Esophagus squamous epithelium (tissue), 5 donors: Measurements from ENCODE around the gene TMC1. TPM values are rescaled to one million over a fixed set of nuclear protein-coding genes. Genes with fewer than 3 reads are reported as not detected.

Experiments
- DNase-seq: peaks from one replicate; lab custom pipeline; 2025; lab: John Stamatoyannopoulos, UW
- H3K27ac ChIP-seq, 4 donors: fragments of 200-600 bp; sonication (generic); one replicate each; pipeline ENCODE4 v1.5.1; 2016 to 2019; ENCODE audit warnings: mild to moderate bottlenecking in 1 of 4
- H3K27me3 ChIP-seq, 4 donors: fragments of 200-600 bp; sonication (generic); 1 replicate in 3 of 4; 2 replicates in 1 of 4; pipeline versions ENCODE4 v1.5.1 to v1.6.0; 2017 to 2021; ENCODE audit warnings: antibody characterized with exemption in 1 of 4
- H3K36me3 ChIP-seq, 3 donors: fragments of 200-600 bp; sonication (generic); one replicate each; pipeline ENCODE4 v1.5.1; 2016 to 2019
- H3K4me1 ChIP-seq, 3 donors: fragments of 200-600 bp; sonication (generic); one replicate each; pipeline ENCODE4 v1.5.1; 2017 to 2019
- H3K4me3 ChIP-seq, 4 donors: fragments of 200-600 bp; sonication (generic); 1 replicate in 3 of 4; 2 replicates in 1 of 4; pipeline ENCODE4 v1.5.1; 2016 to 2019; ENCODE audit warnings: mild to moderate bottlenecking in 2 of 4, moderate library complexity in 1 of 4
- H3K9me3 ChIP-seq, 3 donors: fragments of 200-600 bp; sonication (generic); one replicate each; pipeline ENCODE4 v1.5.1; 2016 to 2019
- CTCF ChIP-seq, 6 experiments: fragments of 450-650 bp in 4 of 6; fragments of 200-600 bp in 2 of 6; sonication (generic) in 2 of 6; IDR thresholded peaks; one replicate each; pipeline ENCODE4 v1.5.1; 2016 to 2019; ENCODE audit warnings: antibody characterized with exemption in 6 of 6, mild to moderate bottlenecking in 4 of 6, moderate library complexity in 4 of 6
- POLR2A ChIP-seq, 4 donors: fragments of 450-650 bp; IDR thresholded peaks; one replicate each; pipeline ENCODE4 v1.6.1; 2017; ENCODE audit warnings: antibody characterized with exemption in 4 of 4, mild to moderate bottlenecking in 4 of 4, moderate library complexity in 3 of 4
- WGBS, 2 donors: methylation state at CpG; one replicate each; pipeline ENCODE4 v1.1.5; 2018; 5-methylcytosine and 5-hydroxymethylcytosine counted together
- intact Hi-C: fragments of 100-400 bp; cut with DNase I; formaldehyde crosslinking; loops from one replicate; pipeline ENCODE4 v1.15.0; 2022
- total RNA-seq, 4 donors: library from RNA; depleted of rRNA; stranded (reverse); fragments of >200 nt; gene quantifications; one replicate each; pipeline ENCODE4 v1.1.0, GENCODE V29; 2016
- donor health status: DM: yes; HTN: yes; CAD: no.

Gene TMC1
- total RNA-seq, 4 donors from 2014 or later = 1.1 to 3.1 (median 1.5) TPM; not detected in 1

- Histone ChIP-seq H3K27me3 (no peaks in the 10 kb centered on the region), H3K27ac (no peak overlapping the region), H3K4me1 (no peaks in the 10 kb centered on the region), H3K9me3 (no peaks in the 10 kb centered on the region), H3K4me3 (no peak overlapping the region), H3K36me3 (no peaks in the 10 kb centered on the region)
- intact Hi-C loops = no loop called here
- TF ChIP-seq CTCF (IDR thresholded peaks at IDR 0.05) (no peak), POLR2A (IDR thresholded peaks at IDR 0.05) (no peak)
- DNase-seq = no peak
Measured at GRCh38 chr9:72696511-72696910, 175.1 kb downstream of the TMC1 start.

- no peaks in the 10 kb centered on the region for H3K9me3 ChIP-seq
- no peak for TF ChIP-seq CTCF (IDR thresholded peaks at IDR 0.05)
- no peak for TF ChIP-seq POLR2A (IDR thresholded peaks at IDR 0.05)
- 91 to 94% methylated on average over 3 of the region's 3 CpGs for WGBS, 2 donors
- H3K4me3 ChIP-seq = no peak overlapping the region
- no peak for DNase-seq
- H3K27ac ChIP-seq = no peak overlapping the region
- no peaks in the 10 kb centered on the region for H3K27me3 ChIP-seq
- no peaks in the 10 kb centered on the region for H3K36me3 ChIP-seq
- intact Hi-C loops = no loop called here
- H3K4me1 ChIP-seq = no peaks in the 10 kb centered on the region
Measured at GRCh38 chr9:72701510-72701909, 180.1 kb downstream of the TMC1 start.

- WGBS, 2 donors = 67 to 74% methylated on average over 4 of the region's 4 CpGs
- no peaks in the 10 kb centered on the region for H3K27me3 ChIP-seq
- H3K4me1 ChIP-seq = no peaks in the 10 kb centered on the region
- no peaks in the 10 kb centered on the region for H3K9me3 ChIP-seq
- intact Hi-C loops = no loop called here
- no peak for DNase-seq
- H3K4me3 ChIP-seq = no peak overlapping the region
- H3K27ac ChIP-seq = no peak overlapping the region
- no peak for TF ChIP-seq POLR2A (IDR thresholded peaks at IDR 0.05)
- TF ChIP-seq CTCF (IDR thresholded peaks at IDR 0.05) = no peak
- H3K36me3 ChIP-seq = no peaks in the 10 kb centered on the region
Measured at GRCh38 chr9:72703574-72703973, 182.2 kb downstream of the TMC1 start.

- Histone ChIP-seq H3K27ac (no peak overlapping the region), H3K27me3 (no peaks in the 10 kb centered on the region), H3K4me1 (no peaks in the 10 kb centered on the region), H3K4me3 (no peak overlapping the region), H3K9me3 (no peaks in the 10 kb centered on the region), H3K36me3 (no peaks in the 10 kb centered on the region)
- no peak for DNase-seq
- WGBS, 2 donors = 62 to 90% methylated on average over 1 of the region's 1 CpG
- intact Hi-C loops = no loop called here
- TF ChIP-seq POLR2A (IDR thresholded peaks at IDR 0.05) (no peak), CTCF (IDR thresholded peaks at IDR 0.05) (no peak)
Measured at GRCh38 chr9:72704688-72705375, 183.4 kb downstream of the TMC1 start.

- no peak overlapping the region for H3K27ac ChIP-seq
- H3K4me3 ChIP-seq = no peak overlapping the region
- DNase-seq = no peak
- TF ChIP-seq POLR2A (IDR thresholded peaks at IDR 0.05) (no peak), CTCF (IDR thresholded peaks at IDR 0.05) (no peak)
- intact Hi-C loops = no loop called here
- no peaks in the 10 kb centered on the region for H3K27me3 ChIP-seq
- WGBS, 2 donors = 75 to 82% methylated on average over 3 of the region's 3 CpGs
- no peaks in the 10 kb centered on the region for H3K36me3 ChIP-seq
- no peaks in the 10 kb centered on the region for H3K4me1 ChIP-seq
- no peaks in the 10 kb centered on the region for H3K9me3 ChIP-seq
Measured at GRCh38 chr9:72718503-72718902, 197.1 kb downstream of the TMC1 start.
